ENCODE measurements around the gene PTGR3. TPM values are rescaled to one million over a fixed set of nuclear protein-coding genes. Genes with fewer than 3 reads are reported as not detected.

Gene PTGR3
- total and polyA plus RNA-seq, 2 donors (not counting 1 experiment from before 2014, with no cell fraction given) = 27.5 to 30.2 TPM

DNA sequence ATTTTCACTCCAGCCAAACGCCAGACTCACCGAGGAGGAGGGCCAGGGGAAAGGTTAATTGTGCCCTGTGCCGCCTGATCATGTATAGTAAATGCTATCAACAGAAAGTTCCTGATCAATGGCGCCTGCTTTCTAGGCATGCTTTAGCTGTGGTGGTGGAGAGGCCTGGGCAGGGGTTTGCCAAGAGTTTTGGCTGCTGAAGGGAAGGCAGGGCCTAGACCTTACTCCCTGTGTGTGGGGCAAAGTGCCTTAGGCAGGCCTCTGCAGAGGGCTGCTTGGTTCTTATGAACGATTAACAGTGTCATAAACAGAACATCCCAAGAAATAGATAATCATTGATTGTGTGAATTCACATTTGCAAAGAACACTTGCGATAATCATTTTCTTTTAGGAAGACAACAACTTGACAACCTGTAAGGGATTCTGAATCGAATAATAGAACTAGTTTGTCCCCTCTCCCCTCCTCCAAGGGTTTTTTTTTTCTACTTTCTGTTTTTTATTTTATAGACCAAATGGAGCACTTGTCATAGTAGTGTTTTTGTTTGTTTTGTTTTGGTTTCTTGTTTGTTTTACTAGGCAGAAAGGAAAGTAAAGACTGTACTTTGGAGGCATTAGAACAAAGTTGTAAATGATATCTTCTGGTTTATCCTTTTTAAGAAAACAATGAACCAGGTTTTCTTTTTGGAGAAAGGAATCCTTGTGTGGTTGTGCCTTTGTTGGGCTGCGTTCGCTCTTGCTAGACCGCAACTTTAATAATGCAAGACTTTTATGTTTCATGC is 8.2 kb upstream of the PTGR3 start:
- DNase-seq (no peak), ATAC-seq (ENCODE audit: low read depth) (no peak)
- H3K27me3 ChIP-seq (replicated peaks in 1 of 4; ENCODE audit: control extremely low read depth in 1 of 4, control insufficient read depth in 3 of 4, insufficient read depth in 4 of 4, low read length in 3 of 4) = no peaks in the 10 kb centered on the region
- no peaks in the 10 kb centered on the region for H3K9me3 Mint-ChIP-seq (ENCODE audit: insufficient read depth)
- H3K9ac ChIP-seq (ENCODE audit: low read length) = no peak overlapping the region
- H3K4me1 ChIP-seq (ENCODE audit: control insufficient read depth in 2 of 2, insufficient read depth in 2 of 2, low read length in 2 of 2) = peaks cover 22 to 23% of the 10 kb centered on the region in 2 donors
- H2AFZ ChIP-seq (ENCODE audit: insufficient read depth, low read depth, low read length, poor library complexity, severe bottlenecking) = no peak overlapping the region
- peaks cover 56% of the 10 kb centered on the region for H3K79me2 ChIP-seq (ENCODE audit: control insufficient read depth, insufficient read depth, low read length)
- no peak overlapping the region for H3K4me3 Mint-ChIP-seq
- peak overlapping the region; percentile 27 for H3K4me2 ChIP-seq (replicated peaks; ENCODE audit: low read depth, low read length, poor library complexity, severe bottlenecking)
- TF ChIP-seq, protein P1, sequence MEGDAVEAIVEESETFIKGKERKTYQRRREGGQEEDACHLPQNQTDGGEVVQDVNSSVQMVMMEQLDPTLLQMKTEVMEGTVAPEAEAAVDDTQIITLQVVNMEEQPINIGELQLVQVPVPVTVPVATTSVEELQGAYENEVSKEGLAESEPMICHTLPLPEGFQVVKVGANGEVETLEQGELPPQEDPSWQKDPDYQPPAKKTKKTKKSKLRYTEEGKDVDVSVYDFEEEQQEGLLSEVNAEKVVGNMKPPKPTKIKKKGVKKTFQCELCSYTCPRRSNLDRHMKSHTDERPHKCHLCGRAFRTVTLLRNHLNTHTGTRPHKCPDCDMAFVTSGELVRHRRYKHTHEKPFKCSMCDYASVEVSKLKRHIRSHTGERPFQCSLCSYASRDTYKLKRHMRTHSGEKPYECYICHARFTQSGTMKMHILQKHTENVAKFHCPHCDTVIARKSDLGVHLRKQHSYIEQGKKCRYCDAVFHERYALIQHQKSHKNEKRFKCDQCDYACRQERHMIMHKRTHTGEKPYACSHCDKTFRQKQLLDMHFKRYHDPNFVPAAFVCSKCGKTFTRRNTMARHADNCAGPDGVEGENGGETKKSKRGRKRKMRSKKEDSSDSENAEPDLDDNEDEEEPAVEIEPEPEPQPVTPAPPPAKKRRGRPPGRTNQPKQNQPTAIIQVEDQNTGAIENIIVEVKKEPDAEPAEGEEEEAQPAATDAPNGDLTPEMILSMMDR (IDR thresholded peaks at IDR 0.05) = no peak
- no peak for TF ChIP-seq EZH2 (IDR thresholded peaks at IDR 0.05; ENCODE audit: borderline replicate concordance, insufficient read depth, low read depth, low read length, poor library complexity, severe bottlenecking)
- peaks cover 36% of the 10 kb centered on the region for H3K4me1 Mint-ChIP-seq
- 98% methylated on average over 4 of the region's 10 CpGs for WGBS (ENCODE audit: insufficient coverage)
- no peak overlapping the region for H3K4me3 ChIP-seq (ENCODE audit: control extremely low read depth in 1 of 5, extremely low read depth in 1 of 5, insufficient read depth in 1 of 5, low read depth in 2 of 5, low read length in 4 of 5)
- no peaks in the 10 kb centered on the region for H3K36me3 ChIP-seq (replicated peaks in 1 of 2; ENCODE audit: control extremely low read depth in 1 of 2, control insufficient read depth in 1 of 2, extremely low read depth in 1 of 2, insufficient read depth in 2 of 2, low read length in 1 of 2)
- ChIA-PET CTCF (no interaction called here), POLR2A (no interaction called here)
- intact Hi-C loops (cut with micrococcal nuclease) = loop anchor here (10.0 kb wide), 1 partner anchor 1278 kb away; the partner anchor contains the start of gene ZNF516
- no peaks in the 10 kb centered on the region for H3K27me3 Mint-ChIP-seq
- no peaks in the 10 kb centered on the region for H3K9me3 ChIP-seq (ENCODE audit: control extremely low read depth in 1 of 3, control insufficient read depth in 2 of 3, insufficient read depth in 1 of 3, low read length in 2 of 3)
- peak overlapping the region in 1 of 2 donors; percentile 68 for H3K27ac ChIP-seq (ENCODE audit: low read length in 2 of 2)
- H3K27ac Mint-ChIP-seq = peak overlapping the region; percentile 57
- H4K20me1 ChIP-seq (ENCODE audit: control insufficient read depth, insufficient read depth, low read length, poor library complexity, severe bottlenecking) = no peaks in the 10 kb centered on the region

DNA sequence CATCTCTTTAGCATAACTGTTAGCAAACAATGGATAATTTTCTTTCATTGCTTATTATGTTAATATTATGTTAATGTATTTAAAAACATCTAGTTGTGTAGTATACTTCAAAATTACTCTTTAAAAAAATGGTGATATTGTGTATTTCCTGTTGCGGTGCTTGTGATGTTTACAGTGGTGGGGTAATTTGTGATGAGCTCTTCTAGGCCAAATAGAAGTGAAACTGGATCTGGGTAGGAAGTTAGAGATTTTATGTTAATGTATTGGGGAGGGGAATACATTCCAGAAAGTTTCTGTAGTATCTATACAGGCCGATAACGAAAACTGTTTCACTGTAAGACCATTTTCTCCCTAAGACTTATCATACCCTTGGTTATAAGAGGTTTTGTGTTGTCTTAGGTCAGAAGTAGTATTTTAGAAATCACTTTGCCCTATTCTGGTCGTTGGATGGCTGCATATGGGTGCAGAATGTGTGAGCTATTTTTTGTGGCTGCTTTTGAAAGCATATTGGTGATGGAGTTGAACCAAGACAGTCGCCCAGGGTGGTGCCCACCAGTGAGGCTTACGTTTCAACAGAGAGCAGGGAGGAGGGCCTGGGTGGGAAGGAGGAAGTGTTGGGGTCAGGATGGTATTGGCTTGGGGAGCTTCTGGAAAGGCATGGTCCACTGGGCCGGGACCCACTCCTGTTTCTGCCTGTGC is 7.4 kb upstream of the PTGR3 start:
- Histone ChIP-seq H3K9ac (ENCODE audit: low read length) (no peak overlapping the region), H3K4me1 (ENCODE audit: control insufficient read depth in 2 of 2, insufficient read depth in 2 of 2, low read length in 2 of 2) (peaks cover 23 to 25% of the 10 kb centered on the region in 2 donors), H3K36me3 (replicated peaks in 1 of 2; ENCODE audit: control extremely low read depth in 1 of 2, control insufficient read depth in 1 of 2, extremely low read depth in 1 of 2, insufficient read depth in 2 of 2, low read length in 1 of 2) (no peaks in the 10 kb centered on the region), H3K4me3 (ENCODE audit: control extremely low read depth in 1 of 5, extremely low read depth in 1 of 5, insufficient read depth in 1 of 5, low read depth in 2 of 5, low read length in 4 of 5) (peak overlapping the region in 1 of 5 experiments; percentile 5), H3K79me2 (ENCODE audit: control insufficient read depth, insufficient read depth, low read length) (peaks cover 54% of the 10 kb centered on the region), H3K27ac (ENCODE audit: low read length in 2 of 2) (peak overlapping the region; percentile 45 to 68), H3K4me2 (replicated peaks; ENCODE audit: low read depth, low read length, poor library complexity, severe bottlenecking) (peak overlapping the region; percentile 27), H3K9me3 (ENCODE audit: control extremely low read depth in 1 of 3, control insufficient read depth in 2 of 3, insufficient read depth in 1 of 3, low read length in 2 of 3) (no peaks in the 10 kb centered on the region), H4K20me1 (ENCODE audit: control insufficient read depth, insufficient read depth, low read length, poor library complexity, severe bottlenecking) (no peaks in the 10 kb centered on the region), H3K27me3 (replicated peaks in 1 of 4; ENCODE audit: control extremely low read depth in 1 of 4, control insufficient read depth in 3 of 4, insufficient read depth in 4 of 4, low read length in 3 of 4) (no peaks in the 10 kb centered on the region), H2AFZ (ENCODE audit: insufficient read depth, low read depth, low read length, poor library complexity, severe bottlenecking) (no peak overlapping the region)
- no peaks in the 10 kb centered on the region for H3K9me3 Mint-ChIP-seq (ENCODE audit: insufficient read depth)
- CTCF ChIA-PET = no interaction called here
- H3K4me1 Mint-ChIP-seq = peaks cover 36% of the 10 kb centered on the region
- 78% methylated on average over 4 of the region's 7 CpGs for WGBS (ENCODE audit: insufficient coverage)
- peak; percentile 29 for DNase-seq
- H3K4me3 Mint-ChIP-seq = peak overlapping the region; percentile 3
- peak overlapping the region; percentile 57 for H3K27ac Mint-ChIP-seq
- TF ChIP-seq EZH2 (IDR thresholded peaks at IDR 0.05; ENCODE audit: borderline replicate concordance, insufficient read depth, low read depth, low read length, poor library complexity, severe bottlenecking) = no peak
- TF ChIP-seq, protein P1 (IDR thresholded peaks at IDR 0.05) = no peak
- POLR2A ChIA-PET = no interaction called here
- intact Hi-C loops (cut with micrococcal nuclease) = loop anchor here (10.0 kb wide), 1 partner anchor 1278 kb away; the partner anchor contains the start of gene ZNF516
- no peak for ATAC-seq (ENCODE audit: low read depth)
- no peaks in the 10 kb centered on the region for H3K27me3 Mint-ChIP-seq
